Ovary (tissue), 9 donors: ENCODE results near the gene GALNTL6. TPM values are rescaled to one million over a fixed set of nuclear protein-coding genes. Genes with fewer than 3 reads are reported as not detected.

Experiments
- DNase-seq, 5 donors: peaks; one replicate each; pipeline ENCODE4 v3.0.0-alpha.2; 2019 to 2020
- H3K27ac ChIP-seq, 2 donors: fragments of 200-600 bp; one replicate each; pipeline versions ENCODE4 v1.5.1 to v1.8.0; 2019 to 2022
- H3K27me3 ChIP-seq: fragments of 200-600 bp; one replicate; pipeline ENCODE4 v1.8.0; 2022
- H3K36me3 ChIP-seq: fragments of 200-600 bp; sonication (generic); one replicate; pipeline ENCODE4 v1.5.1; 2019
- H3K4me1 ChIP-seq: one replicate; pipeline ENCODE4 v1.8.1; 2013; ENCODE audit warnings: mild to moderate bottlenecking, moderate library complexity; ENCODE audit not compliant: insufficient read depth
- H3K4me3 ChIP-seq: fragments of 200-600 bp; sonication (generic); one replicate; pipeline ENCODE4 v1.5.1; 2017
- H3K9me3 ChIP-seq, 2 donors: fragments of 200-600 bp in 1 of 2; sonication (generic) in 1 of 2; one replicate each; pipeline versions ENCODE4 v1.5.1 to v1.8.1; 2013 to 2019; ENCODE audit warnings: mild to moderate bottlenecking in 1 of 2, moderate library complexity in 1 of 2
- EP300 ChIP-seq: sonication (generic); formaldehyde crosslinking; IDR thresholded peaks from one replicate; pipeline ENCODE4 v1.6.1; 2017; ENCODE audit warnings: antibody characterized with exemption
- POLR2A ChIP-seq: fragments of 450-650 bp; IDR thresholded peaks from one replicate; pipeline ENCODE4 v1.6.1; 2017; ENCODE audit warnings: antibody characterized with exemption, mild to moderate bottlenecking, moderate library complexity
- WGBS, 3 donors: extraction: QIAGEN DNeasy Blood & Tissue Kit in 1 of 3; methylation state at CpG; one replicate each; pipeline versions ENCODE4 v1.1.5 to v1.1.7; 2013 to 2017; 5-methylcytosine and 5-hydroxymethylcytosine counted together
- intact Hi-C, 4 donors: fragments of 100-400 bp; cut with DNase I; formaldehyde crosslinking; loops; one replicate each; pipeline versions ENCODE4 v1.11.0 to v1.15.1; 2022 to 2023
- polyA plus RNA-seq, 2 donors: library from polyadenylated mRNA; stranded (reverse); fragments of 200-250 nt in 1 of 2; fragments of 350-450 nt in 1 of 2; fragmentation: Illumina TruSeq in 1 of 2; extraction: RNeasy Lipid Tissue Mini Kit (QIAGEN cat#74804) in 1 of 2; gene quantifications; one replicate each; pipeline ENCODE4 v1.2.3, GENCODE V29; 2013 to 2014
- total RNA-seq, 7 donors: library from RNA; depleted of rRNA in 2 of 7; stranded (reverse); fragments of >200 nt in 2 of 7; fragmentation: NEBNext Ultra II Directional in 3 of 7; extraction: Animal tissue kit (Norgen Biotek cat#: 25700) in 3 of 7; gene quantifications; one replicate each; pipeline versions ENCODE4 v1.1.0 to v1.2.4, GENCODE V29; 2016 to 2023
- TF ChIP-seq, protein P1 (sequence below), 3 donors: fragments of 450-650 bp in 2 of 3; fragments of 200-600 bp in 1 of 3; IDR thresholded peaks; one replicate each; pipeline versions ENCODE4 v1.5.1 to v1.8.0; 2016 to 2022; ENCODE audit warnings: antibody characterized with exemption in 3 of 3, mild to moderate bottlenecking in 1 of 3
- donor health status: DM: no; HTN: no; CAD: no; lungs with moderate emphysema.
- donor health status: DM: no; HTN: no; CAD: no.
- donor health status: Bipolar disorder and iron deficiency.
- donor health status: DM: yes; HTN: yes; CAD: no.
- donor health status: DM: no; HTN: no; CAD: no.
- donor health status: DM: yes; HTN: yes; CAD: no.

Gene GALNTL6
- total and polyA plus RNA-seq, 9 donors = 0.11 to 1.8 TPM; not detected in 7

DNA sequence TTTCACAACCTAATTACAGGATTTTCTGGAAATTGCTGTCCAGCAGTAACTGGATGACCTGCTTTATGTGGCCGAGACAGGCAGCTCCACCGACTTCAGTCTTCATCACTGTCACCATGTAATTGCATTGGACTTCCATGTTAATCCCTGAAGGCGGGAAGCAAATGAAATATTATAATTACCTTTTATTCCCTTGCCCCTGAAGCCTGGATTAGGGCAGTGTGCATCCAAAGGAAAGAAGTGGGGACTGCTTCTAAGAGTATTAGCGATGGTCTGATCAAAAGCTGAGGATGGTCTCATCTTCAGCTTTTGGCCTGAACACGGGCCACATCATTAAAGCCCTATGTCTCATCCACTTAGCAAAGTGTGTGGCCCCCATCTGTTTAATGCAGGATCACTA lies 1043.8 kb downstream of the GALNTL6 start:
- Histone ChIP-seq H3K27ac (no peak overlapping the region), H3K36me3 (no peaks in the 10 kb centered on the region)
- intact Hi-C loops = no loop called here

DNA sequence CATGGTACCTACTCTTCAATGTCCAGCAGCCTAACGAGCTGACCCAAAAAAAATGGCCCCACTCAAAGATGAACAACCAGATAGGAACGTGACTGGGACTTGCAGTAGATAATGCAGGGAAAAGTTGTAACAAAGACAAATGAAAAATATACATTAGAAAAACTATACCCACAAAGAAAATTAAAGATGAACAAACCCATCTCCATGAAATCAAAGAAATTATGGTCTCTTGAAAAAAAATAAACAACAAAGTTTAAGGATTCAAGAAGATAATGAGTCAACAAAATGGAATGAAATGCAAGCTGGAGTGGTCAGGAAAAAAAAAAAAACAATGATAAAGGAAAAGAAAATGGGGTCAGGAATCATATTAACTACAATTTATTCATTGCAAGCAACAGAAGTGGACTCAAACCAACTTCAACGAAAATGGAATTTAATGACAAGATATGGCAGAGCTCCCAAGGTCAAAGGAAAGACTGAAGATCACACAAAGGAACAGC lies 1045.6 kb downstream of the GALNTL6 start:
- DNase-seq = no peak
- no peaks in the 10 kb centered on the region for H3K9me3 ChIP-seq
- no peak for TF ChIP-seq POLR2A
- no peak for TF ChIP-seq EP300
- TF ChIP-seq, protein P1, sequence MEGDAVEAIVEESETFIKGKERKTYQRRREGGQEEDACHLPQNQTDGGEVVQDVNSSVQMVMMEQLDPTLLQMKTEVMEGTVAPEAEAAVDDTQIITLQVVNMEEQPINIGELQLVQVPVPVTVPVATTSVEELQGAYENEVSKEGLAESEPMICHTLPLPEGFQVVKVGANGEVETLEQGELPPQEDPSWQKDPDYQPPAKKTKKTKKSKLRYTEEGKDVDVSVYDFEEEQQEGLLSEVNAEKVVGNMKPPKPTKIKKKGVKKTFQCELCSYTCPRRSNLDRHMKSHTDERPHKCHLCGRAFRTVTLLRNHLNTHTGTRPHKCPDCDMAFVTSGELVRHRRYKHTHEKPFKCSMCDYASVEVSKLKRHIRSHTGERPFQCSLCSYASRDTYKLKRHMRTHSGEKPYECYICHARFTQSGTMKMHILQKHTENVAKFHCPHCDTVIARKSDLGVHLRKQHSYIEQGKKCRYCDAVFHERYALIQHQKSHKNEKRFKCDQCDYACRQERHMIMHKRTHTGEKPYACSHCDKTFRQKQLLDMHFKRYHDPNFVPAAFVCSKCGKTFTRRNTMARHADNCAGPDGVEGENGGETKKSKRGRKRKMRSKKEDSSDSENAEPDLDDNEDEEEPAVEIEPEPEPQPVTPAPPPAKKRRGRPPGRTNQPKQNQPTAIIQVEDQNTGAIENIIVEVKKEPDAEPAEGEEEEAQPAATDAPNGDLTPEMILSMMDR (IDR thresholded peaks at IDR 0.05) = no peak
- H3K36me3 ChIP-seq = no peaks in the 10 kb centered on the region
- no peaks in the 10 kb centered on the region for H3K4me1 ChIP-seq
- H3K4me3 ChIP-seq = no peak overlapping the region
- no peaks in the 10 kb centered on the region for H3K27me3 ChIP-seq
- 49 to 56% (median 51%) methylated on average over 3 of the region's 3 CpGs for WGBS, 3 donors
- intact Hi-C loops = no loop called here
- no peak overlapping the region for H3K27ac ChIP-seq

More for the DNA sequence above, 1043.8 kb downstream of the GALNTL6 start:
- TF ChIP-seq EP300 = no peak
- TF ChIP-seq, protein P1 (IDR thresholded peaks at IDR 0.05) = no peak
- TF ChIP-seq POLR2A = no peak
- no peak for DNase-seq
- H3K4me3 ChIP-seq = no peak overlapping the region
- 90 to 94% (median 93%) methylated on average over 5 of the region's 5 CpGs for WGBS, 3 donors
- H3K4me1 ChIP-seq = no peaks in the 10 kb centered on the region
- H3K9me3 ChIP-seq = no peaks in the 10 kb centered on the region
- no peaks in the 10 kb centered on the region for H3K27me3 ChIP-seq

- Histone ChIP-seq H3K4me1 (no peaks in the 10 kb centered on the region), H3K36me3 (no peaks in the 10 kb centered on the region), H3K27me3 (no peaks in the 10 kb centered on the region), H3K4me3 (no peak overlapping the region), H3K27ac (no peak overlapping the region), H3K9me3 (no peaks in the 10 kb centered on the region)
- no peak for TF ChIP-seq POLR2A
- TF ChIP-seq EP300 = no peak
- TF ChIP-seq, protein P1 (IDR thresholded peaks at IDR 0.05) = no peak
- no peak for DNase-seq
- 72 to 80% (median 78%) methylated on average over 2 of the region's 2 CpGs for WGBS, 3 donors
- intact Hi-C loops = no loop called here
Observed at GRCh38 chr4:172865103-172865502, 1051.9 kb downstream of the GALNTL6 start.

DNA sequence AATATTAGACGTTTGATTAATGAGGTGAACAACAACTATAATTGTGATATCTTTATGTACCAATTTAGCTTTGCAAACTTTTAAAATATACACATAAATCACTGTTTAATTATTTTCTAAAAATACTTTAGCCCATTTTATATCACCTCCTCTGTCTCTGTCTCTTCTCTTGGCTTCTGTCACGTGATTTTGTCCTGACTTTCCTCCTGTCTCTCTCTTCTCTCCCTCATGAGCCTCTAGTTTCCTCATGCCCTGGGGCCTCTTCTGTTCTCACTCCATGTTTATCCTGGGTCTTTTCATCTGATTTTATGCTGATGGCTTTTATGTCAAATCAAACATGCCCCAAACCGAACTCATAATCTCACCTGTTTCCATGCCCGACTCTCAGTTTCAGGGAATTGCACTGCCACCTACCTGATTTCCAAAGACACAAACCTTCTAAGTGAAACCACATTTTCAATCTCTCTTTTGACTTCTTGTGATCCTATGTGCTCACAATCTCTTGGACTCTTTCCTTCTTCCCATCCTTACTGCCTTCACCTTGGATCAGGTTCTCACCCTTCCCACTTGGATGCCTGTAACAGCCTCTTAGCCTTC lies 1052.4 kb downstream of the GALNTL6 start:
- intact Hi-C loops = no loop called here
- TF ChIP-seq EP300 (no peak), POLR2A (no peak)
- TF ChIP-seq, protein P1 (IDR thresholded peaks at IDR 0.05) = no peak
- H3K9me3 ChIP-seq = no peaks in the 10 kb centered on the region
- DNase-seq = no peak
- H3K4me3 ChIP-seq = no peak overlapping the region
- H3K27ac ChIP-seq = no peak overlapping the region
- no peaks in the 10 kb centered on the region for H3K36me3 ChIP-seq
- 61 to 66% (median 64%) methylated on average over 4 of the region's 4 CpGs for WGBS, 3 donors
- no peaks in the 10 kb centered on the region for H3K27me3 ChIP-seq
- H3K4me1 ChIP-seq = no peaks in the 10 kb centered on the region
